IMR-90 (cell line): ENCODE results near the gene STARD13. TPM values are rescaled to one million over a fixed set of nuclear protein-coding genes. Genes with fewer than 3 reads are reported as not detected.
A peak's percentile ranks its signal among the peaks of the same experiment; 100 is the strongest.

Experiments
- ATAC-seq: fragments of 200-7000 bp; cut with Tn5 transposase; 2 replicates; pipeline ENCODE4 v1.9.1; 2020; ENCODE audit warnings: low read depth, mild to moderate bottlenecking, moderate library complexity
- BruUV-seq: library from RNA; stranded (reverse); fragments of 400-500 nt; replicated peaks from 2 replicates; lab custom pipeline; 2021; lab: Mats Ljungman, UMichigan
- CTCF ChIA-PET: fragments of 300-600 bp; formaldehyde crosslinking; extraction: SDS; loops from one replicate; lab custom pipeline; 2021; ENCODE audit warnings: antibody characterized with exemption; lab: Yijun Ruan, JAX
- POLR2A ChIA-PET: fragments of 300-600 bp; sonication (Branson Sonifier 250); formaldehyde crosslinking; loops from one replicate; lab custom pipeline; 2022; ENCODE audit warnings: antibody characterized with exemption; ENCODE audit not compliant: unreplicated experiment; lab: Charles Lee
- DNase-seq: peaks from one replicate; pipeline ENCODE4 v3.0.0; 2013
- H2AFZ ChIP-seq: replicated peaks from 2 replicates; pipeline ENCODE3; 2013; ENCODE audit warnings: low read length, mild to moderate bottlenecking; ENCODE audit not compliant: poor library complexity
- H2AK5ac ChIP-seq: 2 replicates; pipeline ENCODE4 v1.6.1; 2013; ENCODE audit warnings: low read depth, low read length, inconsistent platforms
- H2AK9ac ChIP-seq: replicated peaks from 2 replicates; pipeline ENCODE3; 2013; ENCODE audit warnings: mild to moderate bottlenecking, low read depth, low read length, moderate library complexity; ENCODE audit not compliant: poor library complexity
- H2BK120ac ChIP-seq: 2 replicates; pipeline ENCODE4 v1.6.1; 2013; ENCODE audit warnings: low read depth, low read length, inconsistent platforms
- H2BK15ac ChIP-seq: 3 replicates; pipeline ENCODE4 v1.6.1; 2013; ENCODE audit warnings: low read depth, low read length, inconsistent platforms
- H2BK20ac ChIP-seq: 2 replicates; pipeline ENCODE4 v1.6.1; 2013; ENCODE audit warnings: low read depth, mild to moderate bottlenecking, inconsistent platforms, low read length, moderate library complexity
- H2BK5ac ChIP-seq: 2 replicates; pipeline ENCODE4 v1.6.1; 2013; ENCODE audit warnings: mild to moderate bottlenecking, low read depth, low read length, inconsistent platforms; ENCODE audit not compliant: poor library complexity, severe bottlenecking
- H3K14ac ChIP-seq: replicated peaks from 2 replicates; pipeline ENCODE4 v1.6.1; 2013; ENCODE audit warnings: low read depth, low read length, inconsistent platforms
- H3K18ac ChIP-seq: 2 replicates; pipeline ENCODE4 v1.6.1; 2013; ENCODE audit warnings: low read depth, low read length, control low read depth
- H3K23ac ChIP-seq: 2 replicates; pipeline ENCODE4 v1.6.1; 2013; ENCODE audit warnings: low read depth, low read length, inconsistent platforms
- H3K27ac ChIP-seq: 2 replicates; pipeline ENCODE4 v1.5.1; 2013; ENCODE audit warnings: mild to moderate bottlenecking, control low read depth, low read length; ENCODE audit not compliant: insufficient read depth
- H3K27me3 ChIP-seq: 2 replicates; pipeline ENCODE4 v1.6.1; 2013; ENCODE audit warnings: low read length; ENCODE audit not compliant: control insufficient read depth, insufficient read depth
- H3K36me3 ChIP-seq: 2 replicates; pipeline ENCODE4 v1.6.1; 2013; ENCODE audit warnings: low read length, mixed read lengths; ENCODE audit not compliant: control insufficient read depth, insufficient read depth
- H3K4ac ChIP-seq: 2 replicates; pipeline ENCODE4 v1.6.1; 2013; ENCODE audit warnings: low read depth, low read length, inconsistent platforms
- H3K4me1 ChIP-seq: 2 replicates; pipeline ENCODE4 v1.6.1; 2013; ENCODE audit warnings: low read length, mixed read lengths; ENCODE audit not compliant: control insufficient read depth, insufficient read depth
- H3K4me2 ChIP-seq: 2 replicates; pipeline ENCODE4 v1.6.1; 2013; ENCODE audit warnings: low read depth, mild to moderate bottlenecking, control low read depth, low read length, moderate library complexity
- H3K4me3 ChIP-seq: 2 replicates; pipeline ENCODE4 v1.5.1; 2013; ENCODE audit warnings: low read depth, mild to moderate bottlenecking, control low read depth, low read length, moderate library complexity; ENCODE audit not compliant: insufficient read depth
- H3K56ac ChIP-seq: 2 replicates; pipeline ENCODE4 v1.6.1; 2013; ENCODE audit warnings: low read length, inconsistent platforms; ENCODE audit not compliant: insufficient read depth; ENCODE audit errors: extremely low read depth
- H3K79me1 ChIP-seq, 2 experiments: 2 replicates each; pipeline ENCODE4 v1.6.1; 2013; ENCODE audit warnings: low read length in 2 of 2, inconsistent platforms in 1 of 2, low read depth in 1 of 2
- H3K9ac ChIP-seq: 2 replicates; pipeline ENCODE4 v1.6.1; 2013; ENCODE audit warnings: low read depth, low read length, control low read depth
- H3K9me1 ChIP-seq: 2 replicates; pipeline ENCODE4 v1.6.1; 2013; ENCODE audit warnings: low read length, inconsistent platforms; ENCODE audit not compliant: insufficient read depth
- H3K9me3 ChIP-seq: 2 replicates; pipeline ENCODE4 v1.6.1; 2013; ENCODE audit warnings: low read length; ENCODE audit not compliant: control insufficient read depth, insufficient read depth
- H4K20me1 ChIP-seq: 2 replicates; pipeline ENCODE4 v1.6.1; 2013; ENCODE audit warnings: low read length, inconsistent platforms; ENCODE audit not compliant: insufficient read depth
- H4K5ac ChIP-seq: 2 replicates; pipeline ENCODE4 v1.6.1; 2013; ENCODE audit warnings: mild to moderate bottlenecking, low read depth, low read length, control low read depth
- H4K8ac ChIP-seq, 2 experiments: 2 replicates each; pipeline ENCODE4 v1.6.1; 2013; ENCODE audit warnings: low read depth in 2 of 2, low read length in 2 of 2, control low read depth in 1 of 2, inconsistent platforms in 1 of 2
- H4K91ac ChIP-seq: 2 replicates; pipeline ENCODE4 v1.6.1; 2013; ENCODE audit warnings: low read depth, low read length, inconsistent platforms; ENCODE audit not compliant: insufficient read depth
- CTCF ChIP-seq: conservative IDR thresholded peaks from 2 replicates; pipeline ENCODE4 v1.5.1; 2012; ENCODE audit warnings: mild to moderate bottlenecking, low read depth, low read length, improper control_type of control experiment
- ELK1 ChIP-seq: fragments of 150-350 bp; IDR thresholded peaks from 2 replicates; pipeline ENCODE4 v1.6.1; 2016; ENCODE audit warnings: low read depth, mild to moderate bottlenecking, low read length, moderate library complexity, borderline replicate concordance
- NFE2L2 ChIP-seq: fragments of 150-350 bp; IDR thresholded peaks from 2 replicates; pipeline ENCODE4 v1.6.1; 2016; ENCODE audit warnings: low read depth, mild to moderate bottlenecking, low read length
- RAD21 ChIP-seq: IDR thresholded peaks from 2 replicates; pipeline ENCODE4 v1.6.1; 2012; ENCODE audit warnings: low read length, improper control_type of control experiment
- RFX5 ChIP-seq: IDR thresholded peaks from 2 replicates; pipeline ENCODE4 v1.8.0; 2012; ENCODE audit warnings: low read depth, mild to moderate bottlenecking, low read length, moderate library complexity
- WGBS, 2 experiments: methylation state at CpG; one replicate each; pipeline versions ENCODE4 v1.1.5 to v1.1.7; 2013; ENCODE audit warnings: missing lambda C conversion rate in 2 of 2; ENCODE audit not compliant: insufficient read length in 1 of 2; ENCODE audit errors: extremely low coverage in 2 of 2; 5-methylcytosine and 5-hydroxymethylcytosine counted together
- dilution Hi-C: fragments of 300-500 bp; cut with HindIII; formaldehyde crosslinking; loops from one replicate; pipeline ENCODE4 v1.14.3; 2018; ENCODE audit warnings: low sequenced_read_pairs; ENCODE audit not compliant: unreplicated experiment
- in situ Hi-C: fragments of 300-500 bp; cut with MboI; formaldehyde crosslinking; loops from 3 replicates; pipeline ENCODE4 v1.14.3; 2019; ENCODE audit warnings: low sequenced_read_pairs, inconsistent platforms, mixed read lengths
- intact Hi-C: fragments of 100-400 bp; cut with micrococcal nuclease; formaldehyde crosslinking; loops from 2 replicates; pipeline ENCODE4 v1.10.0; 2022
- polyA plus RNA-seq, 3 experiments: library from polyadenylated mRNA; depleted of rRNA; stranded (reverse); fragments of >200 nt; gene quantifications; 2 replicates each; pipeline ENCODE4 v1.2.3, GENCODE V29; 2012; ENCODE audit warnings: low replicate concordance in 1 of 3
- total RNA-seq: library from RNA; depleted of rRNA; stranded (reverse); fragments of >200 nt; gene quantifications from 2 replicates; pipeline ENCODE4 v1.2.3, GENCODE V29; 2012

The STARD13 gene
- total and polyA plus RNA-seq, 2 of the 4 experiments (the other 2 are of a cell fraction) = 23.6 to 46.6 TPM

- peaks cover 36 to 81% of the 10 kb centered on the region in 2 experiments for H3K79me1 ChIP-seq
- no peak overlapping the region for H2AFZ ChIP-seq
- peaks cover 21% of the 10 kb centered on the region; the same call in 1 of the 2 replicates for H4K20me1 ChIP-seq
- peak overlapping the region; percentile 34 for H3K14ac ChIP-seq
- H4K91ac ChIP-seq = peak overlapping the region; percentile 30
- H3K4me3 ChIP-seq = no peak overlapping the region
- no peak overlapping the region for H2BK5ac ChIP-seq
- H2BK15ac ChIP-seq = peak overlapping the region; percentile 70; the same call in 1 of the 3 replicates
- H2AK9ac ChIP-seq = peak overlapping the region; percentile 33
- intact Hi-C loops = no loop called here
- in situ Hi-C loops = no loop called here
- 0 out of 2 replicates have a peak overlapping the region, but pooled peaks have one; percentile 19 for H2BK120ac ChIP-seq
- POLR2A ChIA-PET = no interaction called here
- CTCF ChIA-PET = no interaction called here
- H3K27me3 ChIP-seq = no peaks in the 10 kb centered on the region
- no TSS peak for BruUV-seq
- H3K9me3 ChIP-seq = no peaks in the 10 kb centered on the region
- WGBS, 2 experiments = 100% methylated on average over 2 of the region's 6 CpGs; no CpG with 5 or more reads in 1 of the 2 experiments
- H2BK20ac ChIP-seq = peak overlapping the region; percentile 21; the same call in 1 of the 2 replicates
- H3K23ac ChIP-seq = peak overlapping the region; percentile 4; the same call in 1 of the 2 replicates
- H3K9ac ChIP-seq = no peak overlapping the region
- H3K4me1 ChIP-seq = peaks cover 28% of the 10 kb centered on the region
- DNase-seq (no peak), ATAC-seq (no peak)
- H3K18ac ChIP-seq = peak overlapping the region; percentile 0; the same call in 1 of the 2 replicates
- H3K9me1 ChIP-seq = peaks cover 30% of the 10 kb centered on the region
- peak overlapping the region; percentile 46; the same call in 1 of the 2 replicates for H3K27ac ChIP-seq
- no peak overlapping the region for H4K5ac ChIP-seq
- peak overlapping the region; percentile 44; the same call in 1 of the 2 replicates for H2AK5ac ChIP-seq
- no peak overlapping the region for H3K4me2 ChIP-seq
- dilution Hi-C loops = no loop called here
- H3K56ac ChIP-seq = no peak overlapping the region
- H3K36me3 ChIP-seq = peaks cover 6% of the 10 kb centered on the region
- peak overlapping the region in 1 of 2 experiments; percentile 56; a peak in 2 of 4 replicates for H4K8ac ChIP-seq
- no peak for TF ChIP-seq RAD21
- TF ChIP-seq ELK1 = no peak
- no peak for TF ChIP-seq RFX5
- no peak for TF ChIP-seq NFE2L2
- no peak for TF ChIP-seq CTCF
- H3K4ac ChIP-seq = peak overlapping the region; percentile 52
Measured at GRCh38 chr13:33189470-33189869, 96.1 kb downstream of the STARD13 start.
